Fibroblast of skin of right biceps (primary cell): ENCODE measurements around the gene P2RX1.

Source experiments
- DNase-seq: peaks from one replicate; pipeline ENCODE4 v3.0.0-alpha.2; 2013

The P2RX1 gene

DNA sequence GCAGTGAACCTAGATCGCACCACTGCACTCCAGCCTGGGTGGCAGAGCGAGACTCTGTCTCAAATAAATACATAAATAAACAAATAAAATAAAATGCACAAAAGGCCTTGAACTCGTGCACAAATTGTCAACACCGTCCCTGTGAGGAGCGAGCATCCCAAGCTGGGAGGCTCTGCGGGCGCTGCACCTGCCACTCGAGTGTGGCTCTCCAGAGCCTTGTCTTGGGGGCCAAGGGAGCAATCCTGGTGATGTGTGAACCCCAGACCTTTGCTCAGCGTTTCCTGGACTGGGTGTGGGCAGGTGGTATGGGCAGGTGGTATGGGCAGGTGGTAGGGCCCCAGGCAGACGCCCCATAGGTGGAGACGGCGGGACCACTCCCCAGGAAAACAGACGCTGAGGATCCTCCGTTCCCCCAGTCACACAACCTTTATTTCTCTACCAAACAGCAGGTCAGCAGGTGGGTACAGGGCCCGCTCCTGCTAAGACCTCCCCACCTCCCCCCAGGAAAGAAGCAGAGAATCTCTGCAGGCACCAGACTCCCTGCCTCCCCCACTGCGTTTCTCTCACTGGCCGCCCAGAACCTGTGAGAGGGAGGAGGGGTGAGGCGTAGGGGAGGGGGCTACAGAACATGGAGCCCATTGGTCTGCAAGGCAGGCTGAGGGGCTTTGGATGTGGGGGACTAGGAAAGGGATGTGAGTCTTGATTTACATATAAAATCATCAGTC lies 7.4 kb upstream of the P2RX1 start:
- no peak for DNase-seq

DNA sequence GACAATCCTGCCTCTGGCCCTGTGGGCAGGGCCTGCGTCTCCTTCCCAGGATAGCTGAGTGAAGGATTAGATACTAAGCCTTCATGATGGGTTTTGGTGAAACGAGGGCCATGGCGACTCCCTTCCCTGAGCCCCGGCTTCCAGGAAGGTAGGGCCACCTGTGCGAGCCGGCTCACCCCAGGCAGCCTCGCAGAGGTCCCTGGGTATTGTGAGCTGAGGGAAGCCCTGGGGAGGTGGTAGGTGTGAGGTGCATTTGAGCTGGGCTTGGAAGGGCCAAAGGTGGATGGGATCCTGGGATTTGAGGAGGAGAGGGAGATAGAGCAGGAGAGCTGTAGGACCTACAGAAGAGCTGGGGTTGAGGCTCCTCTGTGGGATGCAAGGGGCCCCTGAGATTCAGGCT lies 6.5 kb upstream of the P2RX1 start:
- no peak for DNase-seq

DNA sequence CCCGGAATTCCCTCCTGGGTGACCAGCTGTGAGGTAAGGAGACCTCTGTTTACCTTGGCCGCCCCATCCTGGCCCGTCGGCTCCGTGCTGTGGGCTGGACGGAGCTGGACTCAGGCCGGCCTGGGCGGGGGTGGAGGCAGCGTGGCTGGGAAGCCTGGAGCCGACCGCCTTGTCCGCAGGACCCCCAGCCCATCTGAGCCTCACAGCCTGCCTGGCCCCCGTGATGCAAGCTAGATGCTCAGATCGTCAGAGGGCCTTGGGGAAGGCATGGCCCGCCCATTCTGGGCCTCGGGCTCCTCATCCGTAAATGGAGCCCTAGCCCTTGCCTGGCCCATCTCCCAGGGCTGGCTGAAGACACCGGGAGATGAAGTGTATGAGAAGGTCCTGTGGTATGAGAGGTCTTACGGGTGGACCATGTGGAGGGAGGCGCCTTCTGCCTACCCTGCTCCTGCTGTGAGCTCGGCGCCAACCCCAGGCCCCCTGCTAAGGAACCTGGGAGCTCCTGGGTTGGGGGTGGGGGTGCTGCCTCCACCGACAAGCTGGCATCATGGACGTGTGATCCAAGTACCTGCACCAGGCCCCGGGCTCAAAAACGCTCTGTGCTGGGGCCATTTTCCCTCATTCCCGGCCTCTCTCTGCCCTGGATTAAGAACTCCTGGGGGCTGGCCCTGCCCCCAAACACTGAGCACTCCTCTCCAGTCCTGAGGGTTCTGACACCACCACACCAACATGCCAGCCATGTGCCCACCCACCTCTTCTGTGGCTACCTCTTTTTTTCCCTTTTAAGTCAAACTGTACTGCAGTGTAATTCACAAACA lies 5.4 kb upstream of the P2RX1 start:
- DNase-seq: no peak

DNA sequence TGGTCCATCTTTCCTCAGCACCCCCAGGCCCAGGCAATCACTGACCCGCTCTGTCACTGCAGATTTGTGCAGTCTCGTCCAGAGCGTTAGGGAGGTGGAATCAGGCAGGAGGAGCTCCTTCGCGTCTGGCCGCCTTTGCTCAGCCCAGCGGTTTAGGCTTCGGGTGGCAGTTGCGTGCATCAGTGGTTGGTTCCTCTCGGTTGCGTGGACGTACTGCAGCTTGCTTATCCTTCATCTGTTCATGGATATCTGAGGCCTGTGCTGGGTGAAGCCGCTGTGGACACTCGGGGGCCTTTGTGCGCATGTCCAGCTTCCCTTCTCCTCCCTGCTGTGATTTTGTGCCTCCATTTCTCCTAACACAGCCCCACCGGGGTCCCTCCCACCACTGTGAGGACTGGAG lies 4.7 kb upstream of the P2RX1 start:
- DNase-seq: no peak

DNA sequence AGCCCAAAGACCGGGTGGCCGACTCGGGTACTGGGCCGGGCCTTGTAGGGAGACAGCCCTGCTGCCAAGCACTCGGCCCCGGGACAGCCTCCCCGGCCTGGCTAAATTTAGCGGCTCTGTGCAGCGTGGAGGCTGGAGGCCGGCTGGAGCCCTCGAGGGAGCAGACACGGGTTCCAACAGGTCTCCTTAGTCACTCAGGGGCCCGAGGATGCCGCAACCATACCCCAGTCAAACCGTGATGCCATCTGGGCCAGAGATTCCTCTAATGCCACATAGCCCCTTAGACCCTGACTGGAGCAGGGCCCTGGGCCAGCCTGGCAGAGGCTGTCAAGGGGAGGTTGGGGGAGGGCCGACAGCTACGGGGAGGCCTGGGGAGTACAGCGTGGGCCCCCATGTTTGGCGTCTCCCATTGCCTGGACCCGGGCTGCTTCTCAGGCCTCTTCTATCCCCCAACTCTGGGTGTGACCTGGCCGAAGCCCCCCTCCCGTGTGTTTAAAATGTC lies 2.9 kb upstream of the P2RX1 start:
- DNase-seq: no peak

DNA sequence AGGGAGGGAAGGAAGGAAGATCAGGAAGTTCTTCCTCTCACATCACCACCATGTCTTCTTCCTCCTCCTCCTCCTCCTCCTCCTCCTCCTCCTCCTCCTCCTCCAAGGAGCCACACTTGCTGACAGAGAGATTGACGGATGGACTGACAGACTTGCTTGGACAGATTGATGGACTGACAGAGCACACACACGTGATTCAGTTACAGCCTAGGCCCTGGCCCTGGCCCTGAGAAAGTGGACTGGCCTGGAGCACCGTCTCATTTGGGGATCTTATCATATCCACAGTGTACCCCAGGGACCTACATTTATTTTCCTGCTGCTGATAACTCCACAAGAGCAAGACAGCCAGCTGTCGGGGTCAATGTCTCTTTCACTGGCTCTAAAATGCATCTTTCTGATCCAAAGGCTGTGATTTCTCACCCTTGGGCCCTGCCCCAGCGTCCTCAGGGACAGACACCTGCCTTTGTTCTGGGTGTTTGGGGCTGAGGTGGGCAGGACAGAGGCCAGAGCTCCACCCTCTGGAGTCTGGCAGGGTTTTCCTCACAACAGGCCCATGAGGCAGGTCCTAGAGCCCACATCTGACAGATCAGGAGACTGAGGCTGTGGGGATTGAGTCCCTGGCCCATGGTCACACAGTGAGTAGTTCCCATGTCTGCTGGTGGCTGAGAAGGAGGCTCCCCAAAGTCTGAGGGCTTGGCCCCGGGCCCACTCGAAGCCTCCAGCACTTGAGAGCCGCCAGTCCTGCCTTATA lies 2.3 kb upstream of the P2RX1 start:
- no peak for DNase-seq

DNA sequence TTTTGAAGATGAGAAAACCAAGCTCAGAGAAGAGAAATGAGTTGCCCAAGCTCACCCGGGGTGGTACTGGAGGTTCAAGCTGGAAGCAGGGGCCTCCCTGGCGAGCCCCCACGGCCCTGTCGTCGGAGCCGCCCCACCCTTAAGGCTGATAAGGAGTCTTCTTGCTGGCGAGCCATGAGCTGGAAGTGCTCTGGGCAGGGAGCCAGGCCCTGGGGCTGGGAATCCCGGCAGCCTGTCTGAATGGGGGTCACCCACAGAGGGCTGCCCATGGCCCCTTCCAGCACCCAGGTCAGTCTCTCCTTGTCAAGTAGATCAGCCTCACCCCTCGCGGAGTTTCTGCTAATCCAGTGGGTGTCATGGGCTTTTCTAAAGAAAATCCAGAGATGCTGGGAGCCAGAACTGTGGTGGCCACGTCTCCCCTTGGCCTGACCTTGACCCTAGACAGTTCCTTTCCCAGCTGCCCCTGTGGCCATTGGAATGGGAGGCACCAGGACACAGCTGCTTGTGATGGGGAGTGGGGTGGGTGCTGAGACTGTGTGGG lies 1.2 kb upstream of the P2RX1 start:
- DNase-seq: peak; percentile 24

DNA sequence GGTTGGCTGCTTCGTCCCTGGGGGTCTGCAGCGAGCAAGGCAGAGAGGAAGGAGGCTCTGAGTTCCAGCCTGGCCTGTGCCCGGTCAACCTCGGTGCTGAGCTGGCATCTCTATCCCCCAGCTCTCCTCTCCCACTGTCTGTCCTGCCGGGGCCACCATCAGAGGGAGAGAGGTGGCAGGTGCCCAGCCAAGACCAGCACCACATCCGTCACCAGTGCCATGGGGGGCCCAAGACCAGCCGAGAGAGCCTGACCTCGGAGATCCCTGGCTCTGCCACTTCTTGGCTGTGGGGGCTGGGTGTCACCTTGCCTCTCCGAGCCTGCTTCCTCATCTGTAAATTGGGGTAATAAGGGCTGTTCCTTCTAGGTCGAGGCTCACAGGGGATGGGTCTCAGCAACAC lies 560 bp upstream of the P2RX1 start:
- DNase-seq: no peak

DNA sequence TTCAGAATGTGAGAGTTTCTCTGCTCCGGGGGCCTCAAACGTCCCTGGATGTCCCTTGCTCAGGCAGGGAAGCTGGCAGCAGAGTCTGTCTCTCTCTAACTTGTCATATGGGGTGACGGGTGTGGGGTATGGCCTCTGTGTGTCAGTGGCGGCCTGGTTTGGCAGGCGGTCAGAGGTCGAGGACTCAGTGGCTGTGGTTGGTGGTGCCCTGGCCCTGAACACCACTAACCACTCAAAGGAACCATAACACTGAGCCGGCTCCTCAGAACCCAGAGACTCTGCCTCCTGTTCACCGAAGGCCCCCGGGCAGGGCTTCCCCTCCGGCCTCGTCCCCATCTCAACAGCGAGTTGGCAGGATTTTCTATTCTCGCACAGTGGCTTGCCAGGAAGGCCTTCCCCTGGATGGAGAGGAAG lies 677 bp downstream of the P2RX1 start:
- no peak for DNase-seq

DNA sequence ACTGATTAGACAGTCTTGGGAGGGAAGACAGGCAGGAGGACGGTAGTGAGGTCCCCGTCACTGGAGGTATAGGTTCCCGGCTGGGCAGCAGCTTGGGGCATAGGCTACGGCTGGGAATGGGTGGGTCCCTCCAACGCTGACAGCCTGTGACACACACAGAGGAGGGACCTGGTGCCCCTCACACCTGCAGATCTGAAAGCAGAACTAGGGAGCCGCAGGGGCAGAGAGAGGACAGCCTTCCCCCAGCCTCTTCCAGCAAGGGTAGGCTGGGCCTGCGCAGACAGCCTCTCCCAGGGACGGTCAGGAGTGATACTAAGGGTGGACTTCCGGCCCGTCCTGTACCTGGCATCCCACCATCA lies 2.0 kb downstream of the P2RX1 start:
- DNase-seq: no peak

DNA sequence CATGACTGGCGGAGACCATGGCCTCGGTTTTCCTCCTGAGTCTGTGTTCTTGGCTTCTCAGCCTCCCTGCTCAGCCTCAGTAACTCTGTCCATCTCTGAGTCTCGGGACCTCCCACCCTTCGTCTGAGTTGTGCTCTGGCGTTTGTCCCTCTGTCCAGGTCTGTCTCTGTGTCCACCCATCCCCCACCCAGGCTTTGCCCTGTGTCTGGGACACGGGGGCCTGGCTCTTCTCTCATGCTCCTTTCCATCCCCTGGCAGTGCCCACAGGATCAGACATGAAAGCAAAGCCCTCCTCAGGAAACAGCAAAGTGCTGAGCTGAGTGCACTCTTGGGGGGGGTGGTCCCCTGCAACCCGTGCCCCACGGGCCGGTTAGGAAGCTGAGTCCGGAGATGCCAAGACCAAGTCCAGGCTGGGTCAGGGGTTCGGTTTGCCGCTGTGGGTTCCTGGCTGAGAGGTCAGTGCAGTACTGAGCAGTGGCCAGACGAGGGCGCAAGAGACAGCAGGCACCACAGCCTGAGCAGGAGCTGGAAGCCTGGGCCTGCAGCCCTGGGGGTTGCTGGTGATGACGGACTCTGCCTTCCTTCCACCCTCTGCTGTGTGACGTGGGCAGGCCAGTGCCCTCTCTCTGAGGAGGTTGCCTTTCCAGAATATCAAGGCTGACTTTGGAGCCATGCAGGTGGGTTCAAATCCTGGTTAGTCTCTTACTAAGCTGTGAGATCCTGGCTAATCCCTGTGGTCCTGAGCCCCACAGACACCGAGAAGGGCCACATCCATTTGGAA lies 2.5 kb downstream of the P2RX1 start:
- DNase-seq: peak; percentile 67

DNA sequence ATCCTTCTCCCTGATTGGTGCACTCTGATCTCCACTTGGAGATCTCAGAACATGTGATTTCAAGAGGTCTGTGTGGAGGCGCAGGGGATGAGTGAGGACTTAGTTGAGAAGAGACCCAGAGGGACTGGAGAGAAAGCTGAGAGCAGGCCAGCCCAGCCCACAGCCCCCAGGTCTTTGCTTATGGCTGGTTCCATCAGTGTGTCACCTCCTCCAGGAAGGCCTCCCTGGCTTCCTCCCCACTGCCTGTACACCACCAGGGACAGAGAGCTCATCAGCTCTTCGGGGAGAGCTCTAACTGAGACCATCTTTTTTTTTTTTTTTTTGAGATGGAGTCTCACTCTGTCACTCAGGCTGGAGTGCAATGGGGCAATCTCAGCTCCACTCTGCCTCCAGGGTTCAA lies 3.4 kb downstream of the P2RX1 start:
- no peak for DNase-seq

DNA sequence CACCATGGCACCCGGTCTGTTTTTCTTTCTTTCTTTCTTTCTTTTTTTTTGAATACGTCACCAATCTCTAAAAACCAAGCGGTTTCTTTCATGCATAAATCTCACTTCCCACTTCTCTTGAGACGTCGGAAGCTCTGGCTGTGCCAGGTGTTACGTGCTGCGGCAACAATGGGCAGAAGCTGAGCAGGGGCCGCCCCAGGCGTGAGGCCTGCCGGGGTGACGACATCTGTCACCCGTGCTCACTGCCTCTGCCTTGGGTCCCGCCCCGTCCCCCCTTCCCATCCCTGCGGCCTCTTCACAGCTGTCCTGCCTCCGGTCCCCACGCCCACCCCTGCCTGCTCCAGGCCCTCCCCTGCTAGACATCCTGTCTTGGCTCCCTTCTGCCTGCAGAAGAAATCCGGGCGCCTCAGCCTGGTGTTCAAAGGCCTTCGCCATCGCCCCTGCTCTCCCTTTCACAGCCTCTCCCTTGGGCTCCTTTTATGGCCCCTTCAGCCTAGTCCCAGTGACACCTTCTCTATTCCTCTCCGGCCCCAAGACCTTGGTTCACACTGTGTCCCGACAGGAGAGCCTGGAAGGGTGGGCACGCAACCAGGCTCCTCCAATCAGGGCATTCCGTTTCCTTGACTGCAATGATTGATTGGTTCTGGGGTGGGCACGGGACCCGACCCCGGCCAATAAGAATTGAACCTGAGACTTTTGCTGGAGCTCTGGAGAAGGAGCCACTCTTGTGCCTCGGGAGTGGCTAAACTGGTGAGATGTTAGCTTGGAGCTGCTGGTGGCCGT lies 4.8 kb downstream of the P2RX1 start:
- DNase-seq: no peak

DNA sequence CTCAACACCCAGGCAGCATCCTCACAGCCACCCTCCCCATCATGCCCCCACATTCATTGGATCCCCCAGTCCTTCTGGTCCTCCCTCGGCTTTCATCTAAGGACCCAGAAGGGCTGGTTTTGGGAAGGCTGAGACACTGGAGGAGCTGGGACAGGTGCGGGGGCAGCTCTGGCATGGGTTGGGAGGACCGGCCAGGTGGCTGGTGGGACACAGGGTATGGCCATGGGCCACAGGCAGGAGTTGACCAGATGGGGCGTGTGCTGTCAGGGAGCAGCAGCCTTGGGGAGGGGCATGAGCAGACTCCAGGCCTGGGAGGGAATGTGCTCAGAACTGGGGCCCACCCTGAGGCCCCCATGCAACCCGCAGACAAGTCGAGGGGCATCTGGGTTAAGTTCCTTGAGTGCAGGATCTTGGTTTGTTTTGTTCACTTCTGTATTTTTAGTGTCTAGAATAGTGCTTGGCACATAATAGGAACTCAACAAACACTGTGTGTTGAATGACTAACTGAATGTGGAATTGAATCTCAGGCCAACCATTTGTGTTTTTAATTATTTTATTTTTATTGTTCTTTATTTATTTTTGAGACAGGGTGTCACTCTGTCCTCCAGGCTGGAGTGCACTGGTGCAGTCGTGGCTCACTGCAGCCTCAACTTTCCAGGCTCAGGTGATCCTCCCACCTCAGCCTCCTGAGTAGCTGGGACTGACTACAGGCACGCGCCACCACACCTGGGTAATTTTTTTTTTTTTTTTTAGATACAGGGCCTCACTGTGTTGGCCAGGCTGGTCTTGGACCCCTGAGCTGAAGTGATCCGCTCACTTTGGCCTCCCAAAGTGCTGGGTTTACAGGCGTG lies 5.6 kb downstream of the P2RX1 start:
- DNase-seq: no peak

DNA sequence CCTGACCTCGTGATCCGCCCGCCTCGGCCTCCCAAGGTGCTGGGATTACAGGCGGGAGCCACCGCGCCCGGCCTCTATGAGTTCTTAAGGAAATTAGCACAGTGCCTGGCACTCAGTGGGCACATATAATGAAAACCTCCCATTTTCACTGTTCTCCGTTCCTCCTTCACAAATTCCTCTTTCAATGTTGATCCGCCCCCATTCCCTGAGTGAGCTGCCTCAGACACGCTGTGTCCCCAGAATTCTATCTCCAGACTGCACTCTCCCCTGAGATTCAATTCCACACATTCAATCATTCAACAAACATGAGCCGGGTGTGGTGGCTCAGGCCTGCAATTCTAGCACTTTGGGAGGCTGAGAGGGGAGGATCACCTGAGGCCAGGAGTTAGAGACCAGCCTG lies 7.0 kb downstream of the P2RX1 start:
- DNase-seq: no peak

DNA sequence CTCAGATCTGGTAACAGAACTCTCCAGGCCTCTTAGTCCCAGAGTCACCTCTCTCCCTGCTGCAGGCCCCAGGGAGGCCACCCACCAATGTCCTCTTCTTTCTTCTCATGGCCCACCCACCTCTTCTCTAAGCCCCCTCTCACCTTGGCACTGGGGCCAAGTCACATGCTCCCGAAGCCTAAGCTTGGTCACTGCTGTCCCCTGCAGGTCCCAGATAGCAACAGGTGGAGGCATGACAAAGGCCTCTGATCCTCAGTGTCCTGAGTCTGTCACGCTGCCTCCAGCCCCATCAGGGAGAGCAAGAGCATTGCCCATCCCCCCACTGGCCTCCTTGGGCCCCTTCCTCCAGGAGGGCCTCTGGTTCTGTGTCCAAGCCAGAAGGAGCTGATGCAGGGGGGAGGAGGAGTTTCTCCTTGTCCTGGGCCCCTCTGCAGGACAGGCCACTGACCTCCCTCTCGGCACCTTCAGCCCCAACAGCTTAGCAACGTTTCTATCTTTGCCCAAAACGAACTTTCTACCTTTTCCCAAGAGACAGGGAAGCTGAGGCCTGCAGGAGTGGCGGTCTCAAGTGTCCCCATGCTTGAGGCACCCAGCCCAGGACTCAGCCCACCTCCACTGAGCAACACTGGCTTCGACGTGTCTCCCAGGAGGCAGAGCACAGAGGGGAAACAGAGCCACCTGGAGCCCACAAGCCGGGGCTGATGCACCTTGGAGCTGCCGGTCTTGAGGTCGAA lies 8.6 kb downstream of the P2RX1 start:
- DNase-seq: no peak

DNA sequence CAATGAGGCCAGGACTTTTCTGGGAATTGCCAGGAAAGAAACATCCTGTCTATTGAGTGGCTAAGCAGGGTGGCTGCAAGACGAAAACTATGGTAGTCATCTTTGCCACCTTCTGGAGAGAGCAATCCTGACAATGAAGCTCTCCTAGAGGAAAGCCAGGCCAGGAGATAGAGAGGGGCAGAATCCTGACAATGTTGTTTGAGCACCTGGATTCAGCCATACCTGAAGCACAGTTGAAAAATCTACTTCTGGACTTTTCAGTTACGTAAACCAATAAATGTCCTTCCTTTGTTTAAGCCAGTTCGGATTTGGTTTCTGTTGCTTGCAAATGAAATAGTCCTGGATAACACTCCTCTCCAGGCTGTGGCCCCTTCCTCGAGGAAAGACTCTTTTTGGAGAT lies 9.4 kb downstream of the P2RX1 start:
- no peak for DNase-seq

DNA sequence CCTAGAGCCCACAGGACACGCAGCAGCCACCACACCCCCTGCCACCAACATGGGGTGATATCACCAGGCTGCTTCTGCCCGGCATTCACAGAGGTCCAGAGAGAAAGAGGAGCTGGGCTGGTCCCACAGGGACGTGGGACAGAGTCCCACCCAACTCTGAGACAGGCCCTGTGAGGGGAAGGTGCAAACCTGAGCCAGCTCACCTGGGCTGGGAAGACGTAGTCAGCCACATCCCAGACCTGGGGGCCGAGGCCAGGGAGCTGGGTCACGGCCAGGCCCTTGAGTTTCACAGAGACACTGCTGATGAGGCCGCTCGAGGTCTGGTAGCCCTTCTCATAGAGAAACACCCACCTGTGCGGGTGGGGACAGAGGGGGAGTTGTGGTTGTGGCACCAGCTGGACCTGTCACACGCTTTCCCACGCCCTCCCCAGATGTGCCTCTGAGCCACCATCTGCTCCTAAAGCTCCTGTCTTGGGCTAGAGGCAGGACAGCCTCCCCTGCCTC lies 11.2 kb downstream of the P2RX1 start:
- DNase-seq: no peak

DNA sequence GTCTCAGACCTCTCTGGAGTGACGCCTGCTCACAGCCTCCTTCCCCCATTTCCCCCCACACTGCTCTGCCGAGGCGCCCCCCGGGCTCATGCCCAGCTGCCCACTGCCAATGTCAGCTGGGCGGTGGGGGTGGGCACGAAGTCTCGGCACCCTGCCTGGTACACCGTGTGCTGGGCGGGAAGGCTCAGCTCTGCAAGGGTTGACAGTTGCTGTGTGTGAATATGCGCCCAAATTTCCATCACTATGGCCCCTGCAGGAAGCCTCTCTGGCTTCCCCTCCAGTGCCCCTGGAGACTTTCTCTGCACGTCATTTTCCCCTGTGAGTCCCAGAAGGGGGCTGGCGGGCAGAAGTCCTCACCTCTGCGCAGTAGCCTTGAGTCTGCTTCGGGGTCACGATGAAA lies 11.8 kb downstream of the P2RX1 start:
- no peak for DNase-seq

DNA sequence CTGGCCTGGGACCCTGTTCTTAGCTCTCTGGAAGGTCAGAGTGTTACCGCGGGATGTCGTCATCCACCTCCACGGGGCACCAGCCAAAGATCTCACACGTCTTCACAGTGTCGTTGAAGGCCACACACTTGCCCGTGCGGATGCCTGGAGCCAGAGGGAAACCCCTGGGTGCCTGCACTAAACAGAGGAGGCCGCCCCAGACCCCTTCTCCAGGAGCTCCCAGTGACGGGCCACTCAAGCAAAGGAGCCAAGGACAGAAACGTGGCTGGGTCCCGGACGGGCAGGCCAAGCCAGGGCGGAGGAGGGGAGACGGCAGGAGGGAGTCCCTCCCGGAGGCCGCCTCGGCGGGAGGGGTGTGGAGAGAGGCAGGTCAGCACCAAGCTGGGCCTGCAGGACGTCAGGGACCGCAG lies 12.4 kb downstream of the P2RX1 start:
- DNase-seq: no peak
